Left renal cortex interstitium (tissue), 4 donors: Measurements from ENCODE around the gene TRMT2B. TPM values are rescaled to one million over a fixed set of nuclear protein-coding genes. Genes with fewer than 3 reads are reported as not detected.

Experiments
- polyA plus RNA-seq, 4 donors: library from polyadenylated mRNA; unstranded; fragments of 120-200 nt; gene quantifications; one replicate each; pipeline ENCODE4 v1.2.1, GENCODE V29; 2013; ENCODE audit not compliant: insufficient read length in 4 of 4

The TRMT2B gene
- polyA plus RNA-seq, 4 donors, result 10.1 to 12.6 (median 12.2) TPM

Other genes starting within 250 kb of the TRMT2B start
- gene CSTF2, start 231.7 kb downstream of the TRMT2B start, polyA plus RNA-seq, result 10 to 100 TPM; 21.5 to 23.5 (median 22.9) TPM
- gene NOX1, start 177.8 kb downstream of the TRMT2B start, polyA plus RNA-seq, result 1 to 10 TPM in 1 of 4 donors, under 1 TPM in 3; 0.52 to 1.2 (median 0.90) TPM
- under 1 TPM; 0.28 to 0.43 (median 0.32) TPM for gene XKRX, start 123.2 kb downstream of the TRMT2B start, polyA plus RNA-seq
- gene ARL13A, start 82.4 kb downstream of the TRMT2B start, polyA plus RNA-seq, result under 1 TPM in 3 of 4 donors, not detected in 1; 0.17 to 0.35 (median 0.26) TPM
- 1 to 10 TPM; 7.2 to 9.7 (median 8.5) TPM for gene TMEM35A, start 26.8 kb upstream of the TRMT2B start, polyA plus RNA-seq
- gene CENPI, start 46.1 kb upstream of the TRMT2B start, polyA plus RNA-seq, result 1 to 10 TPM; 7.3 to 9.9 (median 8.4) TPM
- 1 to 10 TPM; 1.5 to 2.2 (median 2.2) TPM for gene DRP2, start 167.7 kb upstream of the TRMT2B start, polyA plus RNA-seq
- under 1 TPM; 0.28 to 0.84 (median 0.67) TPM for gene TAF7L, start 239.2 kb upstream of the TRMT2B start, polyA plus RNA-seq